NCI-H1436 treated with DMSO at 0.1 percent for 48 hours (cell line): ENCODE results near the gene PHF21A.

Experiments used
- DNase-seq: peaks from one replicate; lab custom pipeline; 2025; lab: John Stamatoyannopoulos, UW

PHF21A gene

GRCh38 chr11:46075928-46076327, 45.3 kb downstream of the PHF21A start:
- DNase-seq = no peak

DNA sequence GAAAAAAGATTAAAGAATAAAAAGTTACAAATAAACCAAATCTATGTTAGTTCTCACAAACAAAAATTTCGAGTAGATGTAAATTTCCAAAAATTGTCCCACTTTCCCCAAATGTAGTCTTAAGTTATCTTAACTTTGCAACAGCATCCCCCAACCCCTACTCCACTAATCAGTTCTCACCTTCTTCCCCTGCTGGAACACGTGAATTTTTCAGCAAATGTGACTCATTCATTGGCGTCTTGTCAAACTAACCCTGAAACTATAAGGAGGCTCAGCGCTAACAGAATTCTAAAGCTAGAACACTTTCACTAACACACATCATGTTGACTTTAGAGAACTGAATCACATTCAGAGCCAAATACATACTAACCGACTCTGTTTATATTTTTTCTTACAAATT, 46.1 kb downstream of the PHF21A start:
- DNase-seq = no peak

DNA sequence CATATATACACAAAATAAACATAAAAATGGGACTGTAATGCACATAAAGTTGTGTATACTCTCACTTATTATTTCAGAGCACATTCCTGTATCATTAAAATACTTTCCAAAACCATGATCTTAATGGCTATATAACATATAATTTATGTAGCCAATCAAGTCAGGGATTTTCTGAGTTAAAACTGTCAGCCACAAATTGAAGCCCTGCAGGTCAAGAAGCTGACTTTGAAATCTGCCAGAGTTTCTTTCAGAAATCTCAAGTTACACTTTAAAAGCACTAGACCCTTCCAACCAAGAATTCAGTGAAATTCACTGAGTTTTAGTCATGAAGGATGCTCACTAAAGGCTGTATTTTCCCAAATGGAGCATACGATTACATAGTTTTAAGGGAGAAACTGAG, 47.6 kb downstream of the PHF21A start:
- DNase-seq = no peak

DNA sequence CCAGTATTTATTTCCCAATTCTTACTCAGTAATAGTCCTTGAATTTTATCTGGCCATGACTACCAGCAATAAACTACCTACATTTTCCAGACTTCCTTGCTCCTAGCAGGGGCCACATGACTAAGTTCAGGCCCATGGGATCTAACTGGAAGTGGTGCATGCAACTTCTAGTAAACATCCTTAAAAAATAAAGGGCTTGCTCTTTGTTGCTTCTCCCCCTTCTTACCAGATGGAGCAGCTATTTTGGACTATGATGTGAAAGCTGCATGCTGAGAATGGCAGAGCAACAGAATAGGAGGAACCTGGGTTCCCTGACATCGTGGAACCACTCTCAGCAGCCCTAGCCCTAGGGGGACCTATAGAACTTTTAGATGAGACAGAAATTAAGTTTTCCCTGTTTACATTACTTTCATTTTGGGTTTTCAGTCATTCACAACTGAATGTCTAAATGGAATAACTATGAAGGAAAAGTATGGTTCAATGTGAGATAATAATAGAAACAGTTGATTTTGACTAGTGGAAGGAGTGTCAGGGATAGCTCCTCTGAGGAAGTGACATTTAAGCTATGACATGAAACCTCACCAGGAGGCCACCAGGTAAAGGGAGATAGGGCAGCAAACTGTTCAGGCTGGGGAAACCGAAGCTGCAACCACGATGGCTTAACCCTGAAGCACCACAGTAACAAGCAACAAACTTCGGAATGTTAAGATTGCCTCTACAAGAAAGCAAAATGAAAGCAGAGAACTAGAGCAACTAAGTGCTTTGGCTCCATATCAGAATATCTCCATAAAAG, 48.9 kb downstream of the PHF21A start:
- DNase-seq = no peak

DNA sequence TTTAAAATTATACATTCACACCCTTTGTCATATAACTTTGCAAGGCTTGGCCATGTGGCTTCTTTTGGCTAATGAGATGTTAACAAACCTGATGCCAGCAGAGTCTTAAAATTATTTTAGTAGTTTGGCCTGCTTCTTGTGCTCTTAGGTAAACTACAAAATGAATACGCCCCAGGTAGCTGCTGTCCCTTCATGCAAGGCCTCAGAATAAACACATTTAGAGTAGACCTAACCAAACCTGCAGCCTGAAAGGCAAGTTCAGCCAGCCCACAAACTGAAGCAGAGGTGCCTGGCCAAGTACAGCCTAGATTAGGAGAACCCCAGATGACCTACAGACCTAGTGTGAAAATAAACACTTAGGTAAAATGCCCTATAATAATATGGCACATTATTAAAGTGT, 50.2 kb downstream of the PHF21A start:
- DNase-seq = no peak

GRCh38 chr11:46069595-46069994, 51.7 kb downstream of the PHF21A start:
- DNase-seq = no peak

GRCh38 chr11:46066335-46066734, 54.9 kb downstream of the PHF21A start:
- DNase-seq = no peak

- DNase-seq = no peak
These were observed 55.6 kb downstream of the PHF21A start for GRCh38 chr11:46065681-46066080.

DNA sequence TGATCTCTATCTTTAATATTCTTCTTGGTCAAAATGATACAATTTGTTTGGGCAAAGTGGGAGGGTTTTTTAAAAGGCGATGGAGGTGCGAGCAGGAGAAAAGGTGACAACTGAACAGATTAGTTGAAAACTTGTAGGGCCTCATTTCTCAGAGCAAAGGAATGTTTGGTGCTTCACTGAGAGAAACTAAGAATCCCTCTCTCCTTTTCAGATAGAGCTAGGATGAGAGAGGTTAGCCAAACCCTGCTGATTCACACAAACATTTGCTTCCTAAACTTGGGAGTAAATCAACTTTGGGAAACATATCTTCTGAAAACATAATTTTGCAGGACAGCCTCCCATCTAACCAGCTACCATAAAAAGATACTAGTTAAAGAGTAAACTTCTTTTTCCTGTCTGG, 57.0 kb downstream of the PHF21A start:
- DNase-seq = no peak

- no peak for DNase-seq
These were observed 58.1 kb downstream of the PHF21A start for GRCh38 chr11:46063138-46063537.

DNA sequence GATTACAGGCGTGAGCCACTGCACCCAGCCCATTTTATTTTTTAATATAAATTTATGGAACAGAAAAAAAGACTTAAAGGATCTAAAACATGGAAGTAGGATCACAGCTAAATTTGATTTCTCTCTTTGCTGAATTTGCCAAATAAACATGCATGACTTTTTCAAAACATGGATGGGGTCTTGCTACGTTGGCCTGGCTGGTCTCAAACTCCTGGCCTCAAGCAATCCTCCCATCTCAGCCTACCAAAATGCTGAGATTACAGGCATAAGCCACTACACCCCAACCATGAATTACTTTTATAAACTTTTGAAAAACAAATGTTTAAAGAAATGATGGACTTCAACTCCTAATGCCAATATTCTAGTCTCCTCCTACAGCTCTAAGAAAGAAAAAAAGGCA, 61.2 kb downstream of the PHF21A start:
- DNase-seq = no peak

DNA sequence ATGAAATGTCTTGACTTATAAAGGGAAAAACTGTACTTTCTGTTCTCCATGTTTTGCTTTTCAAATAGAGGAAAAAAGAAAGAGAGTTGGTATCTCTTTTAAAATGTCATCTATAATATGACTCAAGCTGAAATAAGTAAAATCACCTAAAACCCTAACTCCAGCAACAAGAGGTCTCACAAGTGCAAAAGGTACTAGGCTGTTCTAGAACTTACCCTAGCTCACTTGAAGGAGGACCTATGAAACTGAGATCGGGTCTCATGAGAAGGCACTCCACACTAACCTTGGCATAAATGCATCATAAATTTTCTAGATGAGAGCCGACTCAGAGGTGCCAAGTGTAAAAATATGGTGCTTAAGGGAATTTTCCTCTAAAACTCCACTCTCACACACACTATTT, 63.8 kb downstream of the PHF21A start:
- DNase-seq = no peak

- no peak for DNase-seq
These were observed 65.9 kb downstream of the PHF21A start for GRCh38 chr11:46055371-46055770.

DNA sequence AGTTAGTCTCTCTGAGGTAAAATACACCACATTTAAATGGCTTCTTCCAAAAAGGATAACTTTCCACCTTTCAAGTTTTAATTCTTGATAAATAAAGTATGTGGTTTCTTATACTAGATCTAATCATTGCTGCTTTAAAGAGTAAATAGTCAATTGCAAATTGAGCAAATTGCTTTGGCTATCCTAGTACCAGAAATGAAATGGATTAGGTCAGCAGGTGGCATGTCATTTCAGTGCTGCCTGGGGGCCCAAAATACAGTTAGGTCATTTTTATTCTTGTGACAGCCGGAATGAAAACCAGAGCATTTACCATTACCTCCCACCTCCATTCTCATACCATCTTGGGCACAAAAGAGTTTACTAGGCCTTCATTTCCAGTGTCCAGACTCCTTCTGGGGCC, 70.2 kb downstream of the PHF21A start:
- no peak for DNase-seq

- no peak for DNase-seq
These were observed 70.6 kb downstream of the PHF21A start for GRCh38 chr11:46050662-46051061.

- no peak for DNase-seq
These were observed 71.2 kb downstream of the PHF21A start for GRCh38 chr11:46050003-46050461.

DNA sequence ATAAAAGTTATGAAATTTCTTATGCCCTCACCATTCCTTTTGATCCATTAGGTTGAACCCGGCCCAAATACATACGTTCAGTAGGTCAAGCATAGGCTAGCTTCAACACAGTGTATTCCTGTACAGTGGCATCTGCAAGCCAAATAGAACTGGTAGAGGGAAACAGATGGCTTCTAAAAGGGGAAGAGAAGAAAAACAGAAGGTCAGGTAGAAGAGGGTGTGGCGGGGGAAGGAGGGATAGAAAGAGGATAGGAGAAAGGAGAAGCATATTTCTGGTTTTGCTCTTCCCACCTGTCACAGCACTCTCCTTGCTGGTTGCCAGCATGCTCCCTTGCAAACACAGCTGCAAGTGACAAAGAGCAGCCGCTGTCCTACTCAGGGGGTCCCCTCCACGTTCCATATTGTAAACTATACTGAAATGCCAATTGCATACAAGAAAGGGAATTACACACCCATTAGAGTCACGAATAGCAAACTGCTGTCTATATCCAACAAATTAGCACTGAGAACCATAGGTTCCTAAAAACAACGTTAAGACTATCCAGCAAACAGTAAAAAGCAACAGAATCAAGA, 71.8 kb downstream of the PHF21A start:
- DNase-seq = no peak

DNA sequence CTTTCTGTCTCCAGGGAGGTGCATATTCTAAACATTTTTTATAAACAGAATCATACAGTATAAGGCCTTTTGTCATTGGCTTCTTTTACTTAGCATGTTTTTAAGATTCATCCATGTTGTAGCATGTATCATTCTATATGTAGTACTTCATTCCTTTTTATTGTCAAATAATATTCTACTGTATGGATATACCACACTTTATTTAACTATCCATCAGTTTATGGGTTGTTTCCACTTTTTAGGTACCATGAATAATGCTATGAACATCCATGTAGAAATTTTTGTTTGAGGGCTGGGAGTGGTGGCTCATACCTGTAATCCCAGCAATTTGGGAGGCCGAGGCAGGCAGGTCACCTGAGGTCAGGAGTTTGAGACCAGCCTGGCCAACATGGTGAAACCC, 73.1 kb downstream of the PHF21A start:
- no peak for DNase-seq

- no peak for DNase-seq
These were observed 73.7 kb downstream of the PHF21A start for GRCh38 chr11:46047520-46047919.

DNA sequence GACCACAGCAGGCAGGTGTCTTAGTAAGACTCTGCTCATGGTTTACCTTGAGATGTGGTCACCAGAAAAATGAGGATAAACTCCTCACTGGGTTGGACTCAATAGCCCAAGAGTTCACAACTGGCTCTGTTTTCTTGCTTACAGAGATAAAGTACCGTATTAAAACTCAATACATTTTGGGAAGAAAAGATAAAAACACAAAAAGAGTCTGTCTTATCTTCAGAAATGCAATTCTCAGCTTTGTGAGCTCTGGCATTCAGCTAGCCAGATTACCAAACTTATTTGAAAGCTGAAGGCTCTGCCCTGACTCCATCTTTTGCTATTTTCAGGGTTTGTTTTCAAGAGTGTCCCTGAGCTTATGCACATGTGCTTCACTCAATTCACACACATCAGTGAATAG, 75.4 kb downstream of the PHF21A start:
- no peak for DNase-seq

DNA sequence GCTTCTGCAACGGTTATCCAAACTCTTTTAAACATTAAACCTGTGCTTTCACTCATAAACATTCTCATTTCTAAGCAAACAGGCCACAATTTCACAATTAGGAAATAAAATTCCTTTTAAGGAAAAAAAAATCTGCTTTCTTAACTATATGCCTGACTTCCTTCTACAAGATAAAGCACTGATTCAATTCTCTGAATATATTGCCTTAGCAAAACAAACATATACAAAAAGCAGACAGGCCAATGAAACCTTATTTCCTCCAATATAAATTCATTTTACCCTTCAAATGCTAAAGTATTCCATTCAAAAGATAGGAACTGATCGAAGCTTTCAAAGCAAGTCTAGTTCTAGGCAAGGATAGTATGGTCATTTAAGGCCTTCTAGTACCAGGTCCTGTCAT, 76.7 kb downstream of the PHF21A start:
- no peak for DNase-seq

DNA sequence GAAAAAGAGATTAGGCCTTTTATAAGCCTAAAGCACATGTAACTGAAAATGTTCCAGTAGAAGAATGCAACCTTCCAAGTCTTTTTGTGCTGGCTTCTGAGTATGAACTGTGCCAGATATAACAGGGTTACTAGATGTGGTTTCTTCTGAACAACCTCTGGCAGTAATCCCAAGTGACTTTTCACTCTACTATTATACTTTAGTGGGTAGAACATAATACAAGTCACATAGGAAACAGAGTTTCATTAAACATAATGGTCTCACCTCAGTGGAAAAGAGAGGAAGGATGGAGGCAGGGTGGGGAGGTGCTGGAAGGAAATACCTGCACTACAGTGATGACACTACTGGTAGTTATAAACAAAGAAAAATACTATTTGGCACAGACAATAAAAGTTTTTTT, 81.3 kb downstream of the PHF21A start:
- DNase-seq = no peak

DNA sequence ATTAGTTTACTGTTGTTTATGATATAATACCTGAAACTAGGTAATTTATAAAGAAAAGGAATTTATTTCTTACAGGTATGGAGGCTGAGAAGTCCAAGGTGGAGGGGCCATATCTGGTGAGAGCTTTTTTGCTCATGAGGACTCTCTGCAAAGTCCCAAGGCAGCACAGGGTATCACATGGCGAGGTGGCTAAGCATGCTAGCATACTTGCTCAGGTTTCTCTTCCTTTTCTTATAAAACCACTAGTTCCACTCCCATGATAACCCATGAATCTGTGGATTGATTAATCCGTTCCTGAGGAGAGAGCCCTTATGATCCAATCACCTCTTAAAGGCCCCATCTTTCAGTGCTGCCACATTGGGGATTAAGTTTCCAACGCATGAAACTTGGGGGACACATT, 82.7 kb downstream of the PHF21A start:
- DNase-seq = no peak

DNA sequence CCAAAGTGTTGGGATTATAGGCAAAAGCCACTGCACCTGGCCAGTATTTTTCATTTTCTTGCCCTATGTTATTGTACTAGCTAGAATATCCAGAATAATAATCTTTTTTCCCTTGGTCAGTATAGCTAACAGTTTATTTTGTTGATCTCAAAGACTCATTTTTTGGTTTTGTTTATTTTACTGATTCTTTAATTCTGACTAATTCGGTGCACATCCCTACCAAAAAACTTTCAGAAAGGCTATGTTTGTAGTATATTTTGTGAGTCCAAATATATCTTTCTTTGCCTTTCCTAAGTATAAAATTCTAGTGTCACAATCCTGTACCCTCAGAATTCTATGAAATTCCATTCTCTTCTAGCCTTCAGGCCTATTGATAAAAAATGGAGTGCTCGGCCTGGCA, 84.3 kb downstream of the PHF21A start:
- DNase-seq = no peak
